ENCODE results near the gene CDC73. TPM values are rescaled to one million over a fixed set of nuclear protein-coding genes. Genes with fewer than 3 reads are reported as not detected.
"Not testable (repeated sequence)": the region's sequence is repeated elsewhere in the genome, so short reads cannot be mapped to it uniquely, and the experiment has no call there.

CDC73 gene
- total RNA-seq, 1 donor from 2014 or later: 59.8 TPM

DNA sequence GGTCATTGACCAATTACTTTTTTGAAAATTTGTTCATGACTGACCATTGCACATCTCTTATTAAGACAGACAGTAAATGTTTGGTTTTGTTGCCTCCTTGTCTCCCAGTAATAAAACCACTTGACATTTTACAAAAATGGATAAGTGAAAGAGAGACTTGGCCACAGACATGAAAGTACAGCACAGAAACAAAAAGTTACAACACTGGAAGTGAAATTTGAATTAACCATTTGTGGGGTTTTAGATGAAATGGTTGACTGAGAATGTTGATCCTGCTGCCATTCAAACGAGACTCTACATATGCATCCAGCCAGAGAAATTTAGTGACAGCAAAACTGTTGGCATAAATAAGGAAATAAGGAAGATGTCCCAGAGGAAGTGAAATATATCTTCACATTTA lies 143.9 kb downstream of the CDC73 start:
- Histone ChIP-seq H3K4me1 (no peaks in the 10 kb centered on the region), H3K27me3 (ENCODE audit: low read depth) (no peaks in the 10 kb centered on the region), H3K27ac (no peak overlapping the region), H3K9me3 (no peaks in the 10 kb centered on the region), H3K4me3 (no peak overlapping the region), H3K36me3 (no peaks in the 10 kb centered on the region)
- intact Hi-C loops (cut with DNase I): no loop called here
- TF ChIP-seq, protein P1, sequence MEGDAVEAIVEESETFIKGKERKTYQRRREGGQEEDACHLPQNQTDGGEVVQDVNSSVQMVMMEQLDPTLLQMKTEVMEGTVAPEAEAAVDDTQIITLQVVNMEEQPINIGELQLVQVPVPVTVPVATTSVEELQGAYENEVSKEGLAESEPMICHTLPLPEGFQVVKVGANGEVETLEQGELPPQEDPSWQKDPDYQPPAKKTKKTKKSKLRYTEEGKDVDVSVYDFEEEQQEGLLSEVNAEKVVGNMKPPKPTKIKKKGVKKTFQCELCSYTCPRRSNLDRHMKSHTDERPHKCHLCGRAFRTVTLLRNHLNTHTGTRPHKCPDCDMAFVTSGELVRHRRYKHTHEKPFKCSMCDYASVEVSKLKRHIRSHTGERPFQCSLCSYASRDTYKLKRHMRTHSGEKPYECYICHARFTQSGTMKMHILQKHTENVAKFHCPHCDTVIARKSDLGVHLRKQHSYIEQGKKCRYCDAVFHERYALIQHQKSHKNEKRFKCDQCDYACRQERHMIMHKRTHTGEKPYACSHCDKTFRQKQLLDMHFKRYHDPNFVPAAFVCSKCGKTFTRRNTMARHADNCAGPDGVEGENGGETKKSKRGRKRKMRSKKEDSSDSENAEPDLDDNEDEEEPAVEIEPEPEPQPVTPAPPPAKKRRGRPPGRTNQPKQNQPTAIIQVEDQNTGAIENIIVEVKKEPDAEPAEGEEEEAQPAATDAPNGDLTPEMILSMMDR (IDR thresholded peaks at IDR 0.05): no peak
- no peak for ATAC-seq
- DNase-seq: no peak

DNA sequence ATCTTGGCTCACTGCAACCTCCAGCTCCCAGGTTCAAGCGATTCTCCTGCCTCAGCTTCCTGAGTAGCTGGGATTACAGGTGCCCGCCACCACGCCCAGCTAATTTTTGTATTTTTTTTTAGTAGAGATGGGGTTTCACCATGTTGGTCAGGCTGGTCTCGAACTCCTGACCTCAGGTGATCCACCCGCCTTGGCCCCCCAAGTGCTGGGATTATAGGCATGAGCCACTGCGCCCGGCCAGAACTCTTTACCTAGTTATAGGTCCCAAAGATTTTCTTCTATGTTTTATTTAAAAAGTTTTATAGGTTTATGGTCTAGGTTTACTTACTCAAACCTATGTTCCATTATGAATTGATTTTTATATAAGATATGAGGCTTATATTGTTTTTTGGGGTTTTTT lies 145.0 kb downstream of the CDC73 start:
- intact Hi-C loops (cut with DNase I); H3K36me3 ChIP-seq; H3K27me3 ChIP-seq (ENCODE audit: low read depth); DNase-seq; H3K4me3 ChIP-seq; ATAC-seq; H3K4me1 ChIP-seq; H3K27ac ChIP-seq; H3K9me3 ChIP-seq: not testable (repeated sequence)

DNA sequence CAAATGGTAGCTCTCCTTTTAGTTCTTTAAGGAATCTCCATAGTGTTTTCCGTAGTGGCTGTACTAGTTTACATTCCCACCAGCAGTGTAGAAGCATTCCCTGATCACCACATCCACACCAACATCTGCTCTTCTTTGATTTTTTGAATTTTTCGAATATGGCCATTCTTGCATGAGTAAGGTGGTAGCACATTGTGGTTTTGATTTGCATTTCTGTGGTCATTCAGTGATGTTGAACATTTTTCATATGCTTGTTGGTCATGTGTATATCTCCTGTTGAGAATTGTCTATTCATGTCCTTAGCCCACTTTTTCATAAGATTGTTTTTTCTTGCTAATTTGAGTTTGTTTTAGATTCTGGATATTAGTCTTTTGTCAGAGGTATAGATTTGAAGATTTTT lies 149.2 kb downstream of the CDC73 start:
- no peak overlapping the region for H3K27ac ChIP-seq
- H3K9me3 ChIP-seq: no peaks in the 10 kb centered on the region
- intact Hi-C loops (cut with DNase I): no loop called here
- H3K4me3 ChIP-seq: no peak overlapping the region
- TF ChIP-seq, protein P1 (IDR thresholded peaks at IDR 0.05): no peak
- DNase-seq: no peak
- no peaks in the 10 kb centered on the region for H3K4me1 ChIP-seq
- H3K27me3 ChIP-seq (ENCODE audit: low read depth): no peaks in the 10 kb centered on the region
- no peaks in the 10 kb centered on the region for H3K36me3 ChIP-seq
- no peak for ATAC-seq

DNA sequence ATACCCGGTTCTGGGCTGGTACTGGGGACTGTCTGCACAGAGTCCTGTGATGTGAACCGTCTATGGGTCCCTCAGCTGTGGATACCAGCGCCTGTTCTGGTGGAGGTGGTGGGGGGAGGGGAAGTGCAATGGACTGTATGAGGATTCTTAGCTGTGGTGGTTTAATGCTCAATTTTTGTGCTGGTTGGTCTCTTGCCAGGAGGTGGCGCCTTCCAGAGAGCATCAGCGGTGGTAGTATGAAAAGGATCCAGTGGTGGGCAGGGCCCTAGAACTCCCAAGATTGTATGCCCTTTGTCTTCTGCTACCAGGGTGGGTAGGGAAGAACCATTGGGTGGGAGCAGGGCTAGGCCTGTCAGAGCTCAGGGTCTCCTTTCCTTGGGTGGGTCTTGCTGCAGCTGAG lies 153.9 kb downstream of the CDC73 start:
- no peaks in the 10 kb centered on the region for H3K9me3 ChIP-seq
- TF ChIP-seq, protein P1 (IDR thresholded peaks at IDR 0.05): no peak
- H3K4me3 ChIP-seq: no peak overlapping the region
- DNase-seq (no peak), ATAC-seq (no peak)
- no peak overlapping the region for H3K27ac ChIP-seq
- intact Hi-C loops (cut with DNase I): no loop called here
- no peaks in the 10 kb centered on the region for H3K4me1 ChIP-seq
- H3K27me3 ChIP-seq (ENCODE audit: low read depth): no peaks in the 10 kb centered on the region
- H3K36me3 ChIP-seq: no peaks in the 10 kb centered on the region

DNA sequence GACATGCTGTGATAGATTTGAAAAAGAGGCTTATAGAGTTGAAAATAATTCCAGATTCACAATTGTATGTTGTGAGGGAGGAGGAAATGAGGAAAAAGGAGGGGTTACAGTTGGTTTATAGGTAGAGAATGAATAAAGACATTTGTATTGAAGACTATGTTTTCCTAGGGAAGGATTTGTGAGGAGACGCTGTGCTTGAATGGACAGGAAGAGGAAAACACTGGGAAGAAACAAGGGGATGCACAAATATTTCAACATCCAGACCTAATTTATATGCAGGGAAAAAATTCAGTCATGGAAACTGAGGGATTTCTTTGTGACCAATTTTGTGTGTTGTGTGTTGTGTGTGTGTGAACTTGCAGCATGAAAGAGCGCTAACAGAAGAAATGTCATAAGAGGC lies 157.1 kb downstream of the CDC73 start:
- no peak for ATAC-seq
- H3K36me3 ChIP-seq: no peaks in the 10 kb centered on the region
- intact Hi-C loops (cut with DNase I): no loop called here

DNA sequence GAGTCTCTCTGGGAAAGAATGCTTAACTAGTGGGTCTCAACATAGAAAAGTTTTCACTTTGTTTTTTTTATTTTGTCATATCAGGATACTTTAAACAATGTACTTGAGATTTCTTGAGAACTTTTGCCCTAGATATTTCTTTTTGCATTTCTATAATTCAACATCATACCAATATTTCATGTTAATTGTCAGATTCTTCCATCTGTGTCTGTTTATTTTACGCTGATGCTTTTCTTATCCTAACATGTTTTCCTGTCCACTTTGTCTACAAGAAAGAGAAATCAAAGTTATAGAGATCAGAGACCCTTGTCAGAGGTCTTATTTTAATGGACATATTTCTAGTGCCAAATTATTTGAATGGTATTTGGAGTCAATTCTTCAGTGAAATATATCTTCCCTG lies 160.1 kb downstream of the CDC73 start:
- Histone ChIP-seq H3K36me3 (no peaks in the 10 kb centered on the region), H3K27ac (no peak overlapping the region), H3K4me1 (no peaks in the 10 kb centered on the region), H3K9me3 (no peaks in the 10 kb centered on the region), H3K27me3 (ENCODE audit: low read depth) (no peaks in the 10 kb centered on the region), H3K4me3 (no peak overlapping the region)
- ATAC-seq (no peak), DNase-seq (no peak)
- TF ChIP-seq, protein P1 (IDR thresholded peaks at IDR 0.05): no peak
- intact Hi-C loops (cut with DNase I): no loop called here

More for the DNA sequence above, 157.1 kb downstream of the CDC73 start:
- H3K4me3 ChIP-seq: no peak overlapping the region
- no peak for DNase-seq
- H3K4me1 ChIP-seq: no peaks in the 10 kb centered on the region
- TF ChIP-seq, protein P1 (IDR thresholded peaks at IDR 0.05): no peak
- no peak overlapping the region for H3K27ac ChIP-seq
- no peaks in the 10 kb centered on the region for H3K9me3 ChIP-seq
- no peaks in the 10 kb centered on the region for H3K27me3 ChIP-seq (ENCODE audit: low read depth)
